Calu3 (cell line): ENCODE data around the gene TFF1. TPM values are rescaled to one million over a fixed set of nuclear protein-coding genes. Genes with fewer than 3 reads are reported as not detected.

Experiments used
- BruUV-seq: library from RNA; stranded (reverse); fragments of 400-500 nt; replicated peaks from 2 replicates; lab custom pipeline; 2021; lab: Mats Ljungman, UMichigan
- CTCF ChIA-PET: fragments of 300-600 bp; sonication (Branson Sonifier 250); formaldehyde crosslinking; loops from one replicate; lab custom pipeline; 2022; ENCODE audit warnings: antibody characterized with exemption; lab: Charles Lee
- DNase-seq: peaks from one replicate; pipeline ENCODE4 v3.0.0; 2022
- H3K27ac Mint-ChIP-seq: one replicate; pipeline ENCODE4 v1.8.0; 2022; ENCODE audit warnings: mixed read lengths; ENCODE audit not compliant: unreplicated experiment
- H3K27me3 Mint-ChIP-seq: one replicate; pipeline ENCODE4 v1.8.0; 2022; ENCODE audit warnings: mixed read lengths; ENCODE audit not compliant: unreplicated experiment
- H3K36me3 Mint-ChIP-seq: one replicate; pipeline ENCODE4 v1.8.0; 2022; ENCODE audit warnings: mild to moderate bottlenecking, moderate library complexity, mixed read lengths; ENCODE audit not compliant: insufficient read depth, unreplicated experiment
- H3K4me1 Mint-ChIP-seq: one replicate; pipeline ENCODE4 v1.8.0; 2022; ENCODE audit warnings: mild to moderate bottlenecking, low read depth, mixed read lengths; ENCODE audit not compliant: unreplicated experiment
- H3K4me3 Mint-ChIP-seq: one replicate; pipeline ENCODE4 v1.8.0; 2022; ENCODE audit warnings: mild to moderate bottlenecking, low read depth, moderate library complexity, mixed read lengths; ENCODE audit not compliant: unreplicated experiment
- H3K9me3 Mint-ChIP-seq: one replicate; pipeline ENCODE4 v1.8.0; 2022; ENCODE audit warnings: low read depth, mixed read lengths; ENCODE audit not compliant: unreplicated experiment
- intact Hi-C: fragments of 100-400 bp; cut with micrococcal nuclease; formaldehyde crosslinking; loops from one replicate; pipeline ENCODE4 v1.10.0; 2022; ENCODE audit not compliant: unreplicated experiment
- total RNA-seq: library from RNA; stranded (reverse); gene quantifications from 2 replicates; pipeline ENCODE4 v1.2.3, GENCODE V29; 2022
- TF ChIP-seq, protein P1 (sequence below): fragments of 200-600 bp; IDR thresholded peaks from one replicate; pipeline ENCODE4 v1.8.0; 2022; ENCODE audit warnings: antibody characterized with exemption; ENCODE audit not compliant: unreplicated experiment

Gene TFF1
- total RNA-seq, 1 experiment from 2014 or later, result not detected

DNA sequence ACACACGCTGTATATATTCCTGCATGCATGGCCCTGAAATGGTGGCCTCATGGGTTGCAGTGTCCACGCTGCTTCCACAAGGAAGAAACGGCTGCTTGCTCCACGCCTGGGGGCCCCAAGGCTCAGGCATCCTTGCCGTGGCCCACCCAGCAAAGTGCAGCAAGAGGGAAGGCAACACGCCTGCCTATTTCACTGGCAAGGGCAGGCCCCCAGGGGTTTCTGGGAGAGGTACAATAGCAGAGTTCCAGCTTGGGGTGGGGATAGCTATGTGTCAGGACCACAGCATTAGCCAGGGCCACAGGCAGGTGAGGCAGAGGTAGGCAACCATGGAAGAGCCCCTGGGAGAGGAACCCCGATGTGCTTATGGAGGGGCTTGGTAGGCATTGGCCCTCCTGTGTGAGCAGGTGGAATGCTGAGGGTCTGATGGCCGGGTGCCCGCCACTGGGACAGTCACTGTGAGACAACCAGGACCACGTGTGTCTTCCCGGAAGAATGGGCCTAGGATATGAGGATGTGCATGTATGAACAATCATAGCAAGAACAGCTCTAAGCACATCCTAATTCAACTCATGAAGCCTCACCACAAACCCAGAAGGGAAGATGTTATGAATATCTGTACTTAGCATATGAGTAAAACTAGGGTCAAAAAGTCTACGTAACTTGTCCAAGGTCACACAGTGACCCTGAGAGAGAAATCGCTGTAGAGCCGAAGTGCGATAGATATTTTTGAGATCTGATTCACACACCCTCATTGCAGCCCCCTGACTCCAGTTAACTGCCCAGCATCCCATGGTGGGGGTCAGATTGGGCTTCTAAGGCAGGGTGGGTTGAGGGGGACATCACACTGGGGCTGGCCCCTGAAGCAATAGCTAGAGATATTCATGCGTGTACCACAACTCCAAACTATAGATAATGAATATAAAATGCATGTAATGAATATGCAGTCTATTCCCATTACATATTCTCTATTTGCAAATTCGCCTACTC lies 27.3 kb downstream of the TFF1 start:
- no peak overlapping the region for H3K4me3 Mint-ChIP-seq

DNA sequence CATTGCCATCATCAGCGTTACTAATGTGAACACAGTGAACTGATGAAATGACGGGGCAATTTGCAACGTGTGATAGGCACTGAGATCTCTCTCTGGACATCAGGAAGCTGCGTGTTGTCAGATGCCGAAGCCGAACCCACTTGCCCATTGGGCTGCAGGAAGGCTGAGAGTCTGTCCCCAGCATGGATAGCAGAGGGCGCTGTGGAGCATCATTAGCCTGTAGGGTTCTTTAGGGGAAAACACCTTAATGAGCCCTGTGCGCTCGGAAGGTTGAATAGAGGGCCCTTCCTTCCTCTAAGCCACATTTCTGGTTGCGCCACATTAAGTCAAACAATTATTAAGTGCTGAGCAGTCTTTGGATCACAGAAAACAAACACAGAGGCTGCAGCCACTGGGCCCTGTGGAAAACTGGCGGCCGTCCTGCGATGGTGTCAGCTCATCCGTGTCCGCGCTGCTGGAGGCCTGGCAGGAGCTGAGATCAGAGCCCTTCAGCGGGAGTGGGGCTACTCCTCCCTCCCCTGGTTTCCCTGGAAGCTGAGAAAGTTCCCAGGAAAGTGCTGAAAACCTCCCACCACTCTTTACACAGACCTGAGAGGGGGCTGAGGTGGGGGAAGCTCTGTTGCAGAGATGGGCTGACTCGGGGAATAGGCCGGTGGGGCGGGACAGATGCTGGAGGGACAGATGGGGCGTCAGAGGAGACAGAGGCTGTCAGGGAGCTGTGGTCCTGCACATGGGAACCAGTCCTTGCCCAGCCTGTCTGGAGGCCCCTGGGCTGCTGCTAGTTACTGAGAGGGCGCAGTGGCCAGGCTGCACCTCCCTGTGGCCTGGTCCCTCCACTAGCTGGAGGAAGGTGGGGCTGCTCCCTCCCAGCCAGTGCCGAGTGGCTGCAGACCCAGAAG lies 28.3 kb downstream of the TFF1 start:
- peaks cover 8% of the 10 kb centered on the region for H3K4me1 Mint-ChIP-seq
- no peaks in the 10 kb centered on the region for H3K9me3 Mint-ChIP-seq
- no TSS peak for BruUV-seq
- CTCF ChIA-PET, result interaction anchor here (0.6 to 1.6 kb wide), 5 partner anchors 23 to 193 kb away, joined by 3 to 5 read pairs (median 4); no protein-coding TSS in a partner anchor
- peaks cover 14% of the 10 kb centered on the region for H3K27me3 Mint-ChIP-seq
- peak; percentile 76 for DNase-seq
- H3K27ac Mint-ChIP-seq, result no peak overlapping the region
- TF ChIP-seq, protein P1, sequence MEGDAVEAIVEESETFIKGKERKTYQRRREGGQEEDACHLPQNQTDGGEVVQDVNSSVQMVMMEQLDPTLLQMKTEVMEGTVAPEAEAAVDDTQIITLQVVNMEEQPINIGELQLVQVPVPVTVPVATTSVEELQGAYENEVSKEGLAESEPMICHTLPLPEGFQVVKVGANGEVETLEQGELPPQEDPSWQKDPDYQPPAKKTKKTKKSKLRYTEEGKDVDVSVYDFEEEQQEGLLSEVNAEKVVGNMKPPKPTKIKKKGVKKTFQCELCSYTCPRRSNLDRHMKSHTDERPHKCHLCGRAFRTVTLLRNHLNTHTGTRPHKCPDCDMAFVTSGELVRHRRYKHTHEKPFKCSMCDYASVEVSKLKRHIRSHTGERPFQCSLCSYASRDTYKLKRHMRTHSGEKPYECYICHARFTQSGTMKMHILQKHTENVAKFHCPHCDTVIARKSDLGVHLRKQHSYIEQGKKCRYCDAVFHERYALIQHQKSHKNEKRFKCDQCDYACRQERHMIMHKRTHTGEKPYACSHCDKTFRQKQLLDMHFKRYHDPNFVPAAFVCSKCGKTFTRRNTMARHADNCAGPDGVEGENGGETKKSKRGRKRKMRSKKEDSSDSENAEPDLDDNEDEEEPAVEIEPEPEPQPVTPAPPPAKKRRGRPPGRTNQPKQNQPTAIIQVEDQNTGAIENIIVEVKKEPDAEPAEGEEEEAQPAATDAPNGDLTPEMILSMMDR, result peak; percentile 30
- intact Hi-C loops, result no loop called here
- peak overlapping the region; percentile 30 for H3K4me3 Mint-ChIP-seq
- no peaks in the 10 kb centered on the region for H3K36me3 Mint-ChIP-seq

More for the DNA sequence above, 27.3 kb downstream of the TFF1 start:
- Mint-ChIP-seq H3K9me3 (no peaks in the 10 kb centered on the region), H3K4me1 (peaks cover 8% of the 10 kb centered on the region), H3K36me3 (no peaks in the 10 kb centered on the region), H3K27me3 (peaks cover 5% of the 10 kb centered on the region), H3K27ac (no peak overlapping the region)
- TF ChIP-seq, protein P1, result no peak
- CTCF ChIA-PET, result interaction anchor here (0.6 to 1.6 kb wide), 4 partner anchors 9 to 194 kb away, joined by 3 to 5 read pairs (median 4); no protein-coding TSS in a partner anchor
- BruUV-seq, result no TSS peak
- no peak for DNase-seq
- intact Hi-C loops, result no loop called here

DNA sequence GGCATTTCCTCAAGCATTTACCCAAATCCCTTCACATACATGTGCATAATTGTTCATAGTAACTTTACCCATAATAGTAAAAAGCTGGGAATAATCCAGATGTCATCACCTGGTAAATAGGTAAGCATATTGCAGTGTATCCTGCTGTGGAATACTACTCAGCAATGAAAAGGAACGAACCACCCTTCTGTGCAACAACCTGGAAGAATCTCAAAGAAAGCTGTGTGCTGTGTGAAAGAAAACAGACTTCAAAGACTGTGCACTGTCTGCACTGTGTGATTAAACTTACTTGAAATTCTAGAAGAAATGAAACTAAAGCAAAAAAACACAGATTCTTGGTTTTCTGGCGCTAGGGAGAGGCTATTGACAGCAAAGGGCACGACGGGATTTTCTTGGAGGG lies 29.1 kb downstream of the TFF1 start:
- Mint-ChIP-seq H3K27ac (no peak overlapping the region), H3K36me3 (no peaks in the 10 kb centered on the region), H3K9me3 (no peaks in the 10 kb centered on the region), H3K27me3 (peaks cover 14% of the 10 kb centered on the region), H3K4me3 (peak overlapping the region; percentile 30), H3K4me1 (peaks cover 8% of the 10 kb centered on the region)
- intact Hi-C loops, result no loop called here
- TF ChIP-seq, protein P1, result no peak
- CTCF ChIA-PET, result interaction anchor here (0.6 to 1.1 kb wide), 2 partner anchors 27 to 28 kb away, joined by 3 to 5 read pairs; no protein-coding TSS in a partner anchor
- no peak for DNase-seq
- no TSS peak for BruUV-seq

- H3K27me3 Mint-ChIP-seq, result peaks cover 27% of the 10 kb centered on the region
- no peaks in the 10 kb centered on the region for H3K36me3 Mint-ChIP-seq
- CTCF ChIA-PET, result interaction anchor here (0.6 kb wide), 1 partner anchor 92 kb away, joined by 6 read pairs; no protein-coding TSS in a partner anchor
- TF ChIP-seq, protein P1, result no peak
- no TSS peak for BruUV-seq
- H3K27ac Mint-ChIP-seq, result no peak overlapping the region
- intact Hi-C loops, result no loop called here
- no peak overlapping the region for H3K4me3 Mint-ChIP-seq
- H3K9me3 Mint-ChIP-seq, result peaks cover 2% of the 10 kb centered on the region
- no peak for DNase-seq
- peaks cover 8% of the 10 kb centered on the region for H3K4me1 Mint-ChIP-seq
Observed at GRCh38 chr21:42336054-42336453, 30.3 kb downstream of the TFF1 start.
